Measurements from ENCODE around the gene GLRA2. TPM values are rescaled to one million over a fixed set of nuclear protein-coding genes. Genes with fewer than 3 reads are reported as not detected.

Gene GLRA2
- total RNA-seq, 4 donors from 2014 or later, result 0.48 TPM; not detected in 3

DNA sequence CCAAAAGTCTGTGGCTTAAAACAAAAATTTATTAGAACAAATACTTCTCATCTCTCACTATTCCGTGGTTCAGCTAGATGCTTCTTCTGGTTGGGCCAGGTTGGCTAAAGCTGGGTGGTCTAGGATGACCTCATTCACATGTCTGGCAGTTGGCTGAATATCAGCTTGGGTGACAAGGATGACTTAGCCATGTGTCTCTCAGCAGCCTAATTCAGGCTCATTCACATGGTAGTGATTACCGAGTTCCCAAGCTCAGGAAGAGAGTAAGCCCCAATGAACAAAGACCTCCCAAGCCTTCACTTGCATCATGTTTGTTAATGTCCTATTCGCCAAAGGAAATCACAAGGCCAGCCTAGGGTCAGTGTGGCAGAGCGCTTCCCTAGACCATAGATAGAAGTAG is 224.1 kb downstream of the GLRA2 start:
- TF ChIP-seq POLR2A (IDR thresholded peaks at IDR 0.05) (no peak), CTCF (IDR thresholded peaks at IDR 0.05) (no peak)
- DNase-seq, result no peak
- Histone ChIP-seq H3K27me3 (no peaks in the 10 kb centered on the region), H3K9me3 (no peaks in the 10 kb centered on the region), H3K4me3 (no peak overlapping the region), H3K27ac (no peak overlapping the region), H3K4me1 (no peaks in the 10 kb centered on the region), H3K36me3 (no peaks in the 10 kb centered on the region)
- intact Hi-C loops (cut with DNase I; ENCODE audit: low total_unique reads), result no loop called here

GRCh38 chrX:14758029-14758491 is 228.7 kb downstream of the GLRA2 start:
- TF ChIP-seq POLR2A (IDR thresholded peaks at IDR 0.05) (no peak), CTCF (IDR thresholded peaks at IDR 0.05) (no peak)
- Histone ChIP-seq H3K27ac (no peak overlapping the region), H3K36me3 (no peaks in the 10 kb centered on the region), H3K4me3 (no peak overlapping the region), H3K4me1 (no peaks in the 10 kb centered on the region), H3K27me3 (no peaks in the 10 kb centered on the region), H3K9me3 (no peaks in the 10 kb centered on the region)
- no peak for DNase-seq
- intact Hi-C loops (cut with DNase I; ENCODE audit: low total_unique reads), result no loop called here

DNA sequence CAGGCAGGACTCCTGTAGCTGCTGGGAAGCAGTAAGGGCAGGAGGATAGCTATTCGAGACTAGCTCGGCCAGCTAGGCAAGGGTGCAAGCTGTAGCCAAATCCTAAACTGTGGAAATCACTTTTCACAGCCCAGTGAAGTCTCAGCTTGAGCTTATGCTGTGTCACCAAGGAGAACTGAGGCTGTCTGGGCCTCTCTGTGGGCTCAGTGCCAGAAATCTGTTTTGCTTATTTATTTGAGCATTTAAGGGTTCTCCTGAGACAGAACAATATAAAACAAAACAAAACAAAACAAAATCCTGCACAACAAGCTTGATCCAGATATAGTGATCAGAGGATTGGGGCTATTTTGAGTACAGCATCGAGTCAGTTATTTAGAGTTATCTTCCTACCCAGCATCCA is 246.1 kb downstream of the GLRA2 start:
- intact Hi-C loops (cut with DNase I; ENCODE audit: low total_unique reads), result no loop called here
- no peak overlapping the region for H3K27ac ChIP-seq
- no peak for DNase-seq
- no peaks in the 10 kb centered on the region for H3K9me3 ChIP-seq
- no peaks in the 10 kb centered on the region for H3K27me3 ChIP-seq
- no peak for TF ChIP-seq POLR2A (IDR thresholded peaks at IDR 0.05)
- TF ChIP-seq CTCF (IDR thresholded peaks at IDR 0.05), result no peak
- no peaks in the 10 kb centered on the region for H3K4me1 ChIP-seq
- no peaks in the 10 kb centered on the region for H3K36me3 ChIP-seq
- no peak overlapping the region for H3K4me3 ChIP-seq

GRCh38 chrX:14776901-14777300 is 247.6 kb downstream of the GLRA2 start:
- no peak for DNase-seq
- Histone ChIP-seq H3K36me3 (no peaks in the 10 kb centered on the region), H3K4me1 (no peaks in the 10 kb centered on the region), H3K27ac (no peak overlapping the region), H3K27me3 (no peaks in the 10 kb centered on the region), H3K4me3 (no peak overlapping the region), H3K9me3 (no peaks in the 10 kb centered on the region)
- no peak for TF ChIP-seq CTCF (IDR thresholded peaks at IDR 0.05)
- TF ChIP-seq POLR2A (IDR thresholded peaks at IDR 0.05), result no peak
- intact Hi-C loops (cut with DNase I; ENCODE audit: low total_unique reads), result no loop called here

DNA sequence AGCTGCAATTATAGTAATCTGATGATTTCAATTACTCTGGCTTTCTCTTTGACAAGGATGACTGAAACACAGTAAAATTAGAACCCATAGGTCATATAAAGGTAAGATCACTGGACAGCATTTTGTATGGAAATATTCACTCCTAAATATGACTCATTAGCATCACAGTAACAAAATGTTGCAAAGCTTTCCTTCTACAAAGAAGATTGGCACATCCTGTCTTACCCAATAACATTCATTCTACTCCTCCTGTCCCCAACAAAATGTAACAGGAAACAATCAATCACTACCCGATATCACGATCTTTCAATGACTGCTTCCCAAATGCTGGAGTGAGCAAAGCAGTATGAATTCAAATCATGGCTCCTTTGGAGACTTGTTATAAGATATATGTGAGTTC is 248.2 kb downstream of the GLRA2 start:
- H3K27me3 ChIP-seq, result no peaks in the 10 kb centered on the region
- no peaks in the 10 kb centered on the region for H3K9me3 ChIP-seq
- H3K4me1 ChIP-seq, result no peaks in the 10 kb centered on the region
- TF ChIP-seq POLR2A (IDR thresholded peaks at IDR 0.05) (no peak), CTCF (IDR thresholded peaks at IDR 0.05) (no peak)
- DNase-seq, result no peak
- no peaks in the 10 kb centered on the region for H3K36me3 ChIP-seq
- no peak overlapping the region for H3K4me3 ChIP-seq
- intact Hi-C loops (cut with DNase I; ENCODE audit: low total_unique reads), result no loop called here
- no peak overlapping the region for H3K27ac ChIP-seq
